DMS153 treated with DMSO at 0.1 percent for 48 hours (cell line): Measurements from ENCODE around the gene SPIN1.

Experiments used
- DNase-seq: peaks from one replicate; lab custom pipeline; 2025; ENCODE audit not compliant: unreplicated experiment; lab: John Stamatoyannopoulos, UW

SPIN1 gene

DNA sequence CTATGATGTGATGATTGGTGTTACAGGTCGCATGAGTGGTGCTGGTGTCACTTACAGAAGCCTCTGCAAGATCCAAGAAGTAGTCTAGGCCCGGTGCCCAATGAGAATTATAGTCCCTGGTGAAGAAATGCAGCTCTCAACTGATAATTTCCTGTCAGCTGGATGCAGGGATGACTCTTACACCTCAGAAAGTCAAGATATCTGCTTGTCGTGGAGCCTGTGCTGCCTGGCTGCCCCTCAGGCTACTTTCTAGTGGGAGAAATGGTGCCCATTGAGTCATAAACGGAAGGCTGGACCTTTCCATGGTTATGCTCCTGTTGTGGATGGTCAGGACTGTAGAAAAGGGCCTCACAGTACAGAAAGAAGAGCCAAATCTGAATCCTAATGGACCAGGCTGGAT is 99.9 kb downstream of the SPIN1 start:
- no peak for DNase-seq

DNA sequence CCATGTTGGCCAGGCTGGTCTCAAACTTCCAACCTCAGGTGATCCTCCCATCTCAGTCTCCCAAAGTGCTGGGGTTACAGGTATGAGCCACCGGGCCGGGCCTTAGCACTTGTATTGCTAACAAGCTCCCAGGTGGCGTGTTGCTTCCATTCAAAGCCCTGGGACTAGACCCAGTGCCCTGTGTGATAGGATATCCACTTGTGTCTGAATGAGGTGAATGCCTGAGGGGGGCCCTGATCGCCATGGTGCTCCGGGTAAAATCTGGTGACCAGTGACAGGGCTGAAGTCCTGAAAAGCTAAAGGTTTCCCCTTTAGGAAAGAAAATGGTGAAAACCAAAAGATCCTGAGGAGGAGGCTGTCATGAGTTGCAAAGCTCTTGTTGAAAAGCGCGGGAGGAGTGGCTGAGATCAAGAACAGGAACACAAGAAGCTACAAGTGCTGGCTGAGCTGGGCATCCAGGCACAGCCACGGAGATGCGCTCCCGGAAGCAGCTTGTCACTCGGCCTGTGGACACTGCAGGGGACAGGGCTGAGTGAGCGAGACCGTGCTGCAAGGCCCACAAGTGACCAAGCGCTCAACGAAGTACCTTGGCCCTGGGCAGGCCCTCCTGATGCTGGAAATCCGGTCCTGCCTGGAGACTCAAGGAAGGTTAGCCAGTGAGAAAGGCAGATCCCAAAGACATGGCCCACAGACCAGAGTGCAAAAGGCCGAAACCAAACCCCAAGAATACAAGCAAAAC is 106.9 kb downstream of the SPIN1 start:
- no peak for DNase-seq

DNA sequence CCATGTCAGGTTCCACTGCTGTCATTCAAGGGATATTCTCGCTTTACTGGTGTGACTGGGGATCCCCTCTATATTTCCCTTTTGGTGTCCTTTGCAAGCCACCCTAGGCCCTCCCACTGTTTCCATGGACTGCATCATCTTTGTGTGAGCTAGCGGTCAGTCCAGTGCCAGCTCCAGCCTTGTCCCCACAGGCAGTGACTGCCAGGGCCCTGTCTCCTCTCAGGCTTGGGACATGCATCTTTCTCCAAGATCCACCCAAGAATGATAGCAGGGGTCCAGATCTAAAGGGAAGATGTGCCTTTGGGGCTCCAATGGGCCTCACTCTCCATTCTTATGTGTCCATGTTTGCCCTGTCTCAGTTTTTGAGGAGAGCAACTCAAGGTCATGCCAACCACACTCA is 109.0 kb downstream of the SPIN1 start:
- no peak for DNase-seq

DNA sequence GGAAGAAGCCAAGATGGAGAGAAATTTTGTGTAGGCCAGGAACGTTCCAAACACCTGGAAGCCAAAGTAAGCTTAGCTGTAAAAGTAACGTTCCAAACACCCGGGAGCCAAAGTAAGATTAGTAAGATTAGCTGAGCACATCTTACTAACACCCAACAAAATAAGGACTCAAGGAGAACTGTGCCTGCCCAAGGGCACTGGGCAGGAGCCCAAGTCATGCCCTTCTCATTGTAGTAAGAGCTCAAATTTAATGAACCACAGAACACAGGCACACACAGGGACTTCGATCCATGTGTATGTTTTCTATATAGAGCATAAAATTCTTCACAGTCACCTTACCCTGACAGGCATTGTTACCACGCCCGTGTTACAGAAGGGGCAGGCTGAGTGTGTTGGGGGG is 110.6 kb downstream of the SPIN1 start:
- DNase-seq = no peak

DNA sequence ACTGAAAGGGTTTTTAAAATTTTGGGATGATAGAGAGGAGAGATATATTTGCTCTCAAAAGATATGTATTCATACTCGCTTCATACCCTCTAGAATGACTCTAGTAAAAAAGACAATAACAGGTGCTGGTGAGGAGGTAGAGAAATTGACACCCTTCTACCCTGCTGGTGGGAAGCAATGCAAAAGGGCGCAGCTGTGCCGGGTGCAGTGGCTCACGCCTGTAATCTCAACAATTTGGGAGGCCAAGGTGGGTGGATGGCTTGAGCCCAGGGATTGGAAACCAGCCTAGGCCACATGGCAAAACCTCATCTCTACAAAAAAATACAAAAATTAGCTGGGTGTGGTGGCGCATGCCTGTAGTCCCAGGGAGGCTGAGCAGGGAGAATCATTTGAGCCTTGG is 112.8 kb downstream of the SPIN1 start:
- no peak for DNase-seq

DNA sequence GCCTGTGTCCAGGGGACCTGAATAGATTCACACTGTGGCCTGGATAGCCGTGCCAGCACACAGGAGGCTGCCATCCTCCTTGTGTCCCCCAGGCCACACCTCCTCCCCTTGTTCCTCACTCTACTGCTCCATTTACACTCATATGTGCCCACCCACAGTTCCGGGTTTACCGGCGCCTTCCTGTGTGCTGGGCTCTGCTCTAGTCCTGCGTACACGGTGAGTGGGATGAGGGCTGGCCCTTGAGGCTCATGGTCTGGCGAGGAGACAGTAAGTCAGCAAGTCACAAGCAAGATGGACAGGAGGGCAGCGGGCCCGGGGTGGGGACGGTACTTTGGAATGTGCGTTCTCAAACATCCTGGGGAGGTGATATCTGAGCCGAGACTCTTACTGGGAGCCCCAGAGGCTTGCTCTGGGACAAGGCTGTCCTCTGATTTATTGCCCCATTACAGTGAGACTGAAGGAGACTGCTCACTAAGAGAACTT is 114.3 kb downstream of the SPIN1 start:
- no peak for DNase-seq

DNA sequence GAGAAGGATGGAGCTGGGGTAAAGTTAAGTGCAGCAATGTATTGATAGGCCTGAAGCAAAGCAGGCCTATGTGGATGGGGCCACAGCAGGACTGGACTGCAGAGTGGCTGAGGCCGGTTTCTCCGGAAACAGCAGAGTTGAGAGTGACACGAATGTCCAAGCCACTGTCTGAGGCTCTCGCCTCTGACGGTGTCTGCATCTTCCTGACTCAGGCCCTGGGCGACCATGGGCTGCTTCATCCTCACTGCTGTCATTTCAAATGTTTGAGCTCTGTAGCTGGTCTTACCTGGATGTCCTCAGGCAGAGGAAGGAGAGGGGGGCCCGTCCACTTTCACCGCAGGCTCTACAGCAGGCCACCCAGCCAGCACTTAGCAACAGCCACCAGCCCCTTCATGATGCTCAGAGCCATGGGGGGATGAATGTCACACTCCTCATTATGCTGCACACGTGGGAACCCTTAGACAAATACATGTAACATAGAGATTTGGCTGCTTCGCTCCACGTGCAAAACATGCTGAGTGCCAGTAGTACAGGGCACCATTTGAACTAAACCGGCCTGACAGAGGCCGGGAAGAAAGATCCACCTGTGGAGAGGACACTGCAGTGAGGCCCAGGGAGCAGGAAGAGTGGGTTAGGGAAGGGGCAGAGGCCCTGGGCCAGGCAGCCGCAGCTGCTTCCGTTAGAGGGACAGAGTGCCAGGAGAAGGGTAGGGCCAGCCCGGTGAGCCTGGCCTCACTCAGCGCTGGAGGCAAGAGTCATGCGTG is 115.0 kb downstream of the SPIN1 start:
- no peak for DNase-seq

DNA sequence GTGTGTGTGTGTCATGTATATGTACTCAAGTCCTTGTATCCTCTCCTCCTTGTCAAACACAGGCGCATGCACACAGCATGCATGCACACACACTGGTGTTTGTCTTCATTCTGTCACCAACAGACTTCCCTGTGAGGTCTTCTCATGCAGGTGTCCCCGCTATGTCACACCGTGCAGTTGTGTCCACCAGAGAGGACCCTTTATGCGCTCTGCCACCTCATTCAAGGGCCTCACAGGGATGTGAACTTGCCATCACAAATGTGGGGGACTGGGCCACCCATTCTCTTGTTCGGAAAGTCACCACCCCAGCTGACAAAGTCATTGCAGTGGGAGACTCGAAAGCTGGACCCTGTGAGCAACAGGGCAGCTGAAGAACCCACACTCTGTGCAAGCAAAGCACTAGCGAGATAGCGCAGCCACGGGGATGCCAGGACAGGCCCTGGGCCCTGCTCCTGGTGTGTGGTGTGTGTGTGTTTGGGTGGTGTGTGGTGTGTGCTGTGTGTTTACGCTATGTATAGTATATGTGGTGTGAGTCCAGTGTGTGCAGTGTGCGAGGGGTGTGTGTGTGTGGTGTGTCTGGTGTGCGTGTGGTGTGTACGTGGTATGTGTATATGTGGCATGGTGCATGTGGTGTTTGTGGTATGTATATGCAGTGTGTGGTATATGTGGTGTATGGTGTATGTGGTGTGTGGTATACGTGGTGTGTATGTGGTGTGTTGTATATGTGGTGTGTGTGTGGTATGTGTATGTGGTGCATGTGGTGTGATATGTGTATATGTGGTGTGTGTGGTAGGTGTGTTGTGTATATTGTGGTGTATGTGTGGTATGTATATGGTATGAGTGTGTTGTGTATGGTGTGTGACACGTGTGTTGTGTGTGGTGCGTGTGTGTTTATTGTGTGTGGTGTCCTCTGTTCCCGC is 115.9 kb downstream of the SPIN1 start:
- DNase-seq = no peak

DNA sequence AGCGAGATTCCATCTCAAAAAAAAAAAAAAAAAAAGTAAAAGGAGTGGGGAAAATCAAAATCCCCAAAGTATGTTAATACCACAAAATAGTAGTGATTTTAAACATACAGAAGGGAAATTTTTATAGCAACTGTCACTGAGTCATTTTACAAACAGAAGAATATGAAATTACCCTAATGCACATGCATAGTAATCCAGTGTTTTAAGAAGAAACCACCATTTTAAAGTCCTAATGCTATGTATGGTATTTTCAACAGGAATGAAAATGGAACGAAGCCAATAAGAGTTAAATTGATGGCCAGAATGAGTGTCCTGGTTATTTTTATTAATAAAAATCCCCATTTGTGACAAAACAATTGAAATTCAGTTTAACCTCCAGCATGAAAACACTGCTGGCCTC is 120.1 kb downstream of the SPIN1 start:
- DNase-seq = no peak

DNA sequence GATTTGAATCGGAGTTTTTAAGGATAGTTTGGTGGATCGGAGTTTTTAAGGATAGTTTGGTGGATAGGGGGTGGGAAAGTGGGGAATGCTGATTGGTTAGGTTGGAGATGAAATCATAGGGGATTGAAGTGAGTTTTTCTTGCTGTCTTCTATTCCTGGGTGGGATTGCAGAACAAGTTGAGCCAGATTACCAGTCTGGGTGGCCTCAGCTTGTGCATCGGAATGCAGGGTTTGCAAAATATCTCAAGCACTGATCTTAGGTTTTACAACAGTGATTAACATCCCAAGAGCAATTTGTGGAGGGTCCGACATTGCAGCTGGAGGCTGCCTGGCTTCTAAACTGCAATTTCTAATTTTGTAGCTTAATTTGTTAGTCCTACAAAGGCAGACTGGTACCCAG is 123.7 kb downstream of the SPIN1 start:
- no peak for DNase-seq

DNA sequence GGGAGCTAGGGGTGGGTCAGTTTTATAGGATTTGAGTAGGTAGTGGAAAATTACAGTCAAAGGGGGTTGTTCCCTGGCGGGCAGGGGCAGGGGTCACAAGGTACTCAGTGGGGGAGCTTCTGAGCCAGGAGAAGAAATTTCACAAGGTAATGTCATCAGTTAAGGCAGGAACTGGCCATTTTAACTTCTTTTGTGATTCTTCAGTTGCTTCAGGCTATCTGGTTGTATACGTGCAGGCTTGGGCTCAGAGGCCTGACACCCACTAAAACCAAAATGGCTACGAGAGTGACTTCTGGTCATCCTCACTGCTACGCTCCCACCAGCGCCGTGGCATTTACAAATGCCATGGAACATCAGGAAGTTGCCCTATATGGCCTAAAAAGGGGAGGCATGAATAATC is 126.0 kb downstream of the SPIN1 start:
- no peak for DNase-seq

DNA sequence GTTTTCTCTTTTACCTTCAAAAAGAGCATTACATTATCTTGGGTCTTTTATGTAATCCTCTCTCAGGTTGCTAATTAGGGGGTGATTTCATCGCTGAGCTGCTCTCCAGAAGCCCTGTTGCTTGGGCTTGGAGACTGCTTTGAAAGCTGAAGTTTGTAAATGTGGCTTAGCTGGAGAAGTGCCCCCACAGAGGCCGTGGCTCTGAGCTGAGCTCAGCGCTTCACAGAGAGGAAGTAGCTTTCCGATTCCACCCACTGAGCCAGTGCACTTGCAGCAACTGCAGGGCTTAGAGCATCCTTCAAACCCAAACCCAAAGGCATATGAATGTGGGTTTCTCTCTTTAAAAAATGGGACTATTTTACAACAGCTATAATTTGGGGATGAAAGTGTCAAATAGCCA is 133.1 kb downstream of the SPIN1 start:
- no peak for DNase-seq

DNA sequence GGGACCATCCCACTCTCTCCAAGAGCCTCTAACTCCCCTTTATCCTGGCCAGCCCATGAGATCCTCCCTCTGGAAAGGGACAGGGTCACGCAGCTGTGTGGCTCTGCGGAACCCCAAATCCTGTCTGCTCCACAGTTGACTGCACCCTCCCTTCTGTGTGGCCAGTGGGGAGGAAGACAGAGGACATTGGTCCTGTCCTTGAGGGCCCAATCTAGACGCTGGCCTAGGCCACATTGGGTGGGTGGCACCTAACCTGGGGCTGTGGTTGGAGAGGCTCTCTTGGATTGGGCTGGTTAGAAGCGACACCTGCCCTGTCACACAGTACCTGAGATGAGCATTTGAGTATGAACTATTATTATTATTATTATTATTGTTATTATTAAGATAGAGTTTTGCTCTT is 134.1 kb downstream of the SPIN1 start:
- DNase-seq = no peak

DNA sequence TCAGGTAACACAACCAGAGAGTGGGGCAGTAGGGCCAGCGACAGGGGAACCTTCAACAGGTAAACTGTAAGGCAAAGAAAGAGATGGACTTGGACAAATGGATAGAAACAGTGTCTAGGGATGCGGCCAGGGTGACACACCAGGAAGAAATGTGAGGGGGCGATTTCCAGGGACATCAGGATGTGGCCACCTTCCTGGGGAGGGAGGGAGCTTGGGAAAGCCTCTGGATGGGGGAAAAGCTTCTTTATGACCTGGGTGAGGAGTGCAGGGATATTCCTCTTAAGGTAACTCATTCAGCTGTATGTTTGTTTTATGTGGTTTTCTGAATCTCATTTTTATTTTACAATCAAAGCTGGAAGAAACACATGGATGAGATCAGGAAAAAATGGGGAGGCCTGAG is 134.8 kb downstream of the SPIN1 start:
- no peak for DNase-seq

DNA sequence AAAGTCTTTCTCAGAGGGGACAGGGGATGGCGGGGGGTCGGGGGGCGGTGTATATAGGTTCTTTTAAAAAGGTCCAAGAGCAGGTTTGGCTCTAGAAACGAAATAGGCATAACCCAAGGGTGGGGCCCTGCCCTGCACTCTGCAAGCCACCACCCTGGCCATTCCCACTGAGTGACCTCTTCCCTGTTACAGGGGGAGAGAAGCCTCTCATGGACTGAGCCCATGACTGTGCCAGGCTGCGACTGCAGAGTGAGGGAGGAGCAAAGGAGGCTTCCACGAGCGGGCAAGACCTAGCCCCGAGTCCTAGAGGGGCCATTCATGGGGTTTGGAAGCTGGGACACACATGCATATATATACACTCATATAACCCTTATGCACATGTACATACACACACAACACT is 136.7 kb downstream of the SPIN1 start:
- DNase-seq = no peak

DNA sequence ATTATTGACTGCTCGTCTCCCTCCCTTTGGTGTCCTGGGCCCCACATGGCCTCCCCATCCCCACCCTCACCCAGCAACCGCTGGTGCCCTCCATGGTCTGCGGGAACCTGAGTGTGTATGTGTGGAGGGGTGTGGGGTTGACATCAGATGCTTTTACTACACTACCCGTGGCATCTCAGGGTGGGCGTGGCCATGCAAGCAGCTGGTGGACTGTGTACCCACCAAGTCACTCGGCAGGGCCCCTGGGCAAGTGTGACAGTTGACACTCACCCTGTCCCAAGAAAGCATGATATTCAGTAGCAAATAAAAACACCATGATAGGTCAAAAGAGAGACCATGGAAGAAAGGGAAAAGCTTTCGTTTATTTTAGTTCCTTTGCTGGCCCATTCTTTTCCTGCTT is 139.4 kb downstream of the SPIN1 start:
- DNase-seq = no peak
